GM10847 (cell line): ENCODE results near the gene ATXN10.

Experiments
- POLR2A ChIP-seq: IDR thresholded peaks from 2 replicates; pipeline ENCODE4 v1.6.1; 2011; ENCODE audit not compliant: insufficient read length; ENCODE audit errors: extremely low read depth

The ATXN10 gene

DNA sequence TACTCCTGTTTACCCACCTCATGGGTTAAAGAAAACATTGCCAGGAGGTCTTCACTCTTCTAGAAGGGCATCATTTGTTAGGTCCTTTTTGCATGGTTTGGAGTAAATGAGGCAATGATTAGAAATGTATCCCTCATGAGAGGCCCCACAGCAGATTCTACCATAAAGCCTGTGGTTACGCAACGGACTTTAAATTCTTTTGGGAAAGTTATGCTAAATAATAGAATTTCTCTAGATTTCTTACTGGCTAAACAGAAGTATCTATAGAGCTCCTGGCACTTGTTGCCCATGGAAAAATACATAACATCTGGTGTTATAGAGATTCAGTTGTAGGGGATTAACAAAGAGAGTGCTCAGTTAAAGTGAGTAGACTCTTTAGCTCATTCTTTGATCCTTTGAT, 15.1 kb upstream of the ATXN10 start:
- no peak for TF ChIP-seq POLR2A

DNA sequence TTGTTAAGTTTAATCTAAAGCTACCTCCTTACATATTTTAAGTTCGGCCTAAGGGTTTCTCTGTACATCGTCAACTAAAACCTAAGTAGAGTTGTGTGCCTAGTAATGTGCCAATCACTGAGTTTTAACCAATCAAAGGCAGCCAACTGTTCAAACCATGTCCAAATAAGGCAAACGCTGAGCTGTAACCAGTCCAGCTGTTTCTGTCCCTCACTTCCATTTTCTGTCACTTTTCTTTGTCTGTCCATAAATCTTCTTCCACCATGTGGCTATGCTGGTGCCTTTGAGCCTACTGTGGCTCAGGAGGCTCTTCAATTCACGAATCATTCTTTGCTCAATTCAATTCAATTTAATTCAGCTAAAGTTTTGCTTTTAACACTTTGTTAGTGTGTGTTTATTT, 13.9 kb upstream of the ATXN10 start:
- no peak for TF ChIP-seq POLR2A

DNA sequence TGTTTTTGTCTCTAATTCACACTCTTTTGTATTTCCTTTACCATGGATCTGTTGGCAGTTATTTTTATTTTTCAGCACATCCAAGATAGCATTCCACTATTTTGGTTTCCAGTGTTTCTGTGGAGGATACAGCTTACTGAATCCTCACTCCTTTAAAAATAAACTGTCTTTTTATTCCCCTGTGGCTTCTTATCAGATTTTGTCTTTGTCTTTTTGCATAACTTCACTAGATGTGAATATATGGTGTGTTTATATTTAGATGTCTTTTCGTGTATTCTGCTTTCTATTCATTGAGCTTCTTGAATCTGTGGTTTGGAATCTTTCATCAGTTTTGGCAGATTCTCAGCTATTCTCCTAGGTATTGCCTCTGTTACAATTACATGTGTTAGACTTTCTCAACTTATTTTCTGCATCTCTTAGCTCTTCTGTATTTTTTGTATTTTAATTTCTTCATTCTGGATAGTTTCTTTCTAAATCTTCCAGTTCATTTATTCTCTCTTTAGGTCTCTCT, 7.4 kb upstream of the ATXN10 start:
- TF ChIP-seq POLR2A, result no peak

GRCh38 chr22:45667486-45667885, 4.1 kb upstream of the ATXN10 start:
- no peak for TF ChIP-seq POLR2A

- no peak for TF ChIP-seq POLR2A
Observed at GRCh38 chr22:45670981-45671782, 452 bp upstream of the ATXN10 start.

GRCh38 chr22:45672564-45673481, 1.2 kb downstream of the ATXN10 start:
- TF ChIP-seq POLR2A, result no peak

GRCh38 chr22:45673482-45674175, 2.0 kb downstream of the ATXN10 start:
- no peak for TF ChIP-seq POLR2A

- TF ChIP-seq POLR2A, result no peak
Observed at GRCh38 chr22:45676024-45676423, 4.4 kb downstream of the ATXN10 start.

DNA sequence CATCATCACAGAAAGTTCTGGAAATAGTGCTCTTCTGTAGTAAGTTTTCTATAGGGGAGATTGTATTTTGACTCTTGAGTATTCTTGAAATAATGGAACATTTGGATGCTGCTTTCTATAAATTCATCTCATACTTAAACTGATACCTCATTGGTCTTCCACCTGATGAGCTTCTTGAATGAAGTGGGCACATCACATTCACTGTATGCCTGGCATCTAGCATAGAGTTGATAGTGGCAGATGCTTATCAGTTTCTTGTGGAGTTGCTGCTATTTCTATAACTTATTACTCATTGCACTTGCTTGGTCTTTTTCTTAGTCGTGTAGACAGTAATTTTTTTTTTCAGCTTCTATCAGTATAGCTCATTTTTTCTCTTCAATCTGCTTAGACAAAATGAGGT, 5.4 kb downstream of the ATXN10 start:
- no peak for TF ChIP-seq POLR2A

- TF ChIP-seq POLR2A, result no peak
Observed at GRCh38 chr22:45678961-45679912, 7.6 kb downstream of the ATXN10 start.

DNA sequence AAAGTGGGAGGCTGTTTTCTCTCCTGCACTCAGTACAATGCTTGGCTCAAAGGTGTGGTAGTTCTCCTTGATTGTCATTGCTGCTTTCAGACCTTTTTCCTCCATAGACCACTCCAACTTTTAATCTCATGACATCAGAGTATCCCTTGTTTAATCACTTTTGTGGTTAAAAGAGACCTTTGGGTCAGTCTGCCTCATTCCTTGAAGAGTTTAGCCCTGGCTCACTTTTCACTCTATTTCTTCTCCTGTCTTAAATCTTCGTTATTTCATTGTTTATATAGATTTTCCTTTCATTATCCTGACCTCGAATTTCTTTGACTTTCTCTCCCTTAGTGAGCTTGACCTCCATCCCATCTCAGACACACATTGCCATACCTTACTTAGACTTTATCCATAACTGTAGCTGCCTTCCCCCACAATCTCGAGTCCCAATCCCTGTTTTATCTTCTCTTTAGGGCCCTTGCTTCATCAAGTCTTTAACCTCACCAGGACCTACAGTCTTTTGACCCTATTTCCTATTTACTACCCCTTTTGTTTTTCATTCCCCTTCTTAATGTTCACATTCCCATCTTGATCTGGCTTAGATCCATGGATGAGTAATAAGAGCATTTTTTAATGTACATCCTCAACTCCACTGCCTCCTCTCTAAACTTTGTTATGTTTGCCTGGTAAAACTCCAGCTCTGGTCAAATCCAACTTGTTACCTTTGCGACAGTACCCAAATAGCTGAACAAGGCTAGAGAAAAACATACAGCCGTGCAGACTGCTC, 9.5 kb downstream of the ATXN10 start:
- no peak for TF ChIP-seq POLR2A

DNA sequence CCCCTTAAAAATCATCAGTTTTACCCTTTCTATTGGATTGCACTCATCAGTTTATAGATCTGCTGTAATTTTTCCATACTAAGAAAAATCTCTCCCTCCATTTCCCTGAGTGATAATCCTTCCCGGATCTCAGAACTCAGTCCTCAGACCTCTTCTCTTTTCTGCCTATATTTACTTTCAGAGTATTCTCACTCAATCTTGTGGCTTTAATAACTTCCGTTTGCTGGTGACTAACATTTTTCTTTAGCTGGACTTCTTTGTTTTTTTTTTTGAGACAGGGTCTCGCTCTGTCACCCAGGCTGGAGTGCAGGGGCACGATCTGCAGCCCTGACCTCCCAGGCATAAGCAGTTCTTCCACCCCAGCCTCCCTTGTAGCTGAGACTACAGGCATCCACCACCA, 10.4 kb downstream of the ATXN10 start:
- TF ChIP-seq POLR2A, result no peak

- TF ChIP-seq POLR2A, result no peak
Observed at GRCh38 chr22:45683248-45683647, 11.6 kb downstream of the ATXN10 start.
